ENCODE measurements around the gene SETD4. TPM values are rescaled to one million over a fixed set of nuclear protein-coding genes. Genes with fewer than 3 reads are reported as not detected.

SETD4 gene
- total RNA-seq, 2 donors from 2014 or later = 9.9 to 32.3 TPM

GRCh38 chr21:36034211-36034913 lies 26.0 kb downstream of the SETD4 start:
- no peaks in the 10 kb centered on the region for H3K27me3 ChIP-seq
- DNase-seq = no peak
- H3K9me3 ChIP-seq = no peaks in the 10 kb centered on the region
- intact Hi-C loops (cut with DNase I) = no loop called here
- WGBS, 2 donors = 81 to 89% methylated on average over 16 of the region's 16 CpGs
- no peak for TF ChIP-seq CTCF (IDR thresholded peaks at IDR 0.05)
- TF ChIP-seq POLR2A (IDR thresholded peaks at IDR 0.05) = no peak
- no peaks in the 10 kb centered on the region for H3K4me1 ChIP-seq
- H3K4me3 ChIP-seq = no peak overlapping the region
- H3K36me3 ChIP-seq (replicated peaks in 1 of 2; ENCODE audit: insufficient read depth in 1 of 2, low read depth in 2 of 2) = peaks cover 3 to 16% of the 10 kb centered on the region in 2 donors
- no peak overlapping the region for H3K27ac ChIP-seq
- no peak for ATAC-seq

GRCh38 chr21:36032647-36033406 lies 27.5 kb downstream of the SETD4 start:
- no peaks in the 10 kb centered on the region for H3K9me3 ChIP-seq
- 82 to 84% methylated on average over 24 of the region's 28 CpGs for WGBS, 2 donors
- H3K4me1 ChIP-seq = no peaks in the 10 kb centered on the region
- peaks cover 0 to 16% of the 10 kb centered on the region in 2 donors for H3K36me3 ChIP-seq (replicated peaks in 1 of 2; ENCODE audit: insufficient read depth in 1 of 2, low read depth in 2 of 2)
- intact Hi-C loops (cut with DNase I) = no loop called here
- DNase-seq = no peak
- no peak overlapping the region for H3K4me3 ChIP-seq
- TF ChIP-seq POLR2A (IDR thresholded peaks at IDR 0.05) = no peak
- no peak for TF ChIP-seq CTCF (IDR thresholded peaks at IDR 0.05)
- H3K27me3 ChIP-seq = no peaks in the 10 kb centered on the region
- no peak for ATAC-seq
- H3K27ac ChIP-seq = no peak overlapping the region

- no peak for TF ChIP-seq POLR2A (IDR thresholded peaks at IDR 0.05)
- TF ChIP-seq CTCF (IDR thresholded peaks at IDR 0.05) = no peak
- no peak for ATAC-seq
- Histone ChIP-seq H3K9me3 (no peaks in the 10 kb centered on the region), H3K4me3 (no peak overlapping the region), H3K27ac (no peak overlapping the region), H3K4me1 (no peaks in the 10 kb centered on the region), H3K36me3 (replicated peaks in 1 of 2; ENCODE audit: insufficient read depth in 1 of 2, low read depth in 2 of 2) (peaks cover 0 to 8% of the 10 kb centered on the region in 2 donors), H3K27me3 (no peaks in the 10 kb centered on the region)
- 43 to 50% methylated on average over 16 of the region's 16 CpGs for WGBS, 2 donors
- intact Hi-C loops (cut with DNase I) = no loop called here
- DNase-seq = no peak
These were observed 29.6 kb downstream of the SETD4 start for GRCh38 chr21:36030581-36031189.

GRCh38 chr21:36029309-36029708 lies 31.0 kb downstream of the SETD4 start:
- WGBS, 2 donors = 75 to 81% methylated on average over 6 to 8 of the region's 8 CpGs
- intact Hi-C loops (cut with DNase I) = no loop called here
- H3K27me3 ChIP-seq = no peaks in the 10 kb centered on the region
- TF ChIP-seq CTCF (IDR thresholded peaks at IDR 0.05) (no peak), POLR2A (IDR thresholded peaks at IDR 0.05) (no peak)
- ATAC-seq (no peak), DNase-seq (no peak)
- no peaks in the 10 kb centered on the region for H3K9me3 ChIP-seq
- peaks cover 0 to under 1% of the 10 kb centered on the region in 2 donors for H3K36me3 ChIP-seq (replicated peaks in 1 of 2; ENCODE audit: insufficient read depth in 1 of 2, low read depth in 2 of 2)
- H3K27ac ChIP-seq = no peak overlapping the region
- no peak overlapping the region for H3K4me3 ChIP-seq
- H3K4me1 ChIP-seq = no peaks in the 10 kb centered on the region

All from body of pancreas (tissue), 4 donors.